ENCODE results near the gene INSL6.

The INSL6 gene

DNA sequence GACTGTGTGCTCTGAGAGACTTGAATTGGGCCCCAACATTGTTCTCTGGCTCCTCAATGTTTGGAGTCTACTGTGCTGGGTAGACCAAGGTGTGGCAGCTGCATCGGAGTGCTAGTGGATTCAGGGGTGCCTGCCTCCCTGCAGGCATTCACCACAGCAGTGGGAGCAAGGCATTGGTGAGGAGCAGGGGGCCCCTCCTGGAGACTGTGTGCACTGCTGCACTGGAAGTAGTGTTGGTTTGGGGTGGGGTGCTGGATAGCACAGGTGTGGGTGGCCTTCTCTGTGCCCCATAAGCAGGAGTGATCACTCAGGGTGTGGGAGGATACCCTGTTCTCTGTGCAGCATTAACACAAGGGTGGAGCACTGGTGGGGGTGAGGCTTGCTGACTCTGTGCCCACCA lies 39.2 kb downstream of the INSL6 start:
- no peak overlapping the region for H3K4me3 ChIP-seq (ENCODE audit: low read depth, low read length)
- no peak for DNase-seq (ENCODE audit: low read depth)
- in situ Hi-C loops (cut with HindIII; ENCODE audit: low sequenced_read_pairs) = no loop called here
- TF ChIP-seq, protein P1, sequence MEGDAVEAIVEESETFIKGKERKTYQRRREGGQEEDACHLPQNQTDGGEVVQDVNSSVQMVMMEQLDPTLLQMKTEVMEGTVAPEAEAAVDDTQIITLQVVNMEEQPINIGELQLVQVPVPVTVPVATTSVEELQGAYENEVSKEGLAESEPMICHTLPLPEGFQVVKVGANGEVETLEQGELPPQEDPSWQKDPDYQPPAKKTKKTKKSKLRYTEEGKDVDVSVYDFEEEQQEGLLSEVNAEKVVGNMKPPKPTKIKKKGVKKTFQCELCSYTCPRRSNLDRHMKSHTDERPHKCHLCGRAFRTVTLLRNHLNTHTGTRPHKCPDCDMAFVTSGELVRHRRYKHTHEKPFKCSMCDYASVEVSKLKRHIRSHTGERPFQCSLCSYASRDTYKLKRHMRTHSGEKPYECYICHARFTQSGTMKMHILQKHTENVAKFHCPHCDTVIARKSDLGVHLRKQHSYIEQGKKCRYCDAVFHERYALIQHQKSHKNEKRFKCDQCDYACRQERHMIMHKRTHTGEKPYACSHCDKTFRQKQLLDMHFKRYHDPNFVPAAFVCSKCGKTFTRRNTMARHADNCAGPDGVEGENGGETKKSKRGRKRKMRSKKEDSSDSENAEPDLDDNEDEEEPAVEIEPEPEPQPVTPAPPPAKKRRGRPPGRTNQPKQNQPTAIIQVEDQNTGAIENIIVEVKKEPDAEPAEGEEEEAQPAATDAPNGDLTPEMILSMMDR (IDR thresholded peaks at IDR 0.05; ENCODE audit: low read depth, low read length, missing control alignments) = no peak

DNA sequence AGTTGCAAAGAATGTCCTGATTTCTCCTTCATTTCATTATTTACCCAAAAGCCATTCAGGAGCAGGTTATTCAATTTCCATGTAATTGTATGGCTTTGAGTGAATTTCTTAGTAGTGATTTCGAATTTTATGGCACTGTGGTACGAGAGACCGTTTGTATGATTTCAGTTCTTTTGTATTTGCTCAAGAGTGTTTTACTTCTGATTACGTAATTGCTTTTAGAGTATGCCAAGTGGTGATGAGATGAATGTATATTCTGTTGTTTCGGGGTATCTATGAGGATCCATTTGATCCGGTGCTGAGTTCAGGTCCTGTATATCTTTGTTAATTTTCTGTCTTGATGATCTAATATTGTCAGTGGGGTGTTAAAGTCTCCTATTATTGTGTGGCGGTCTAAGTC lies 41.2 kb downstream of the INSL6 start:
- DNase-seq (ENCODE audit: low read depth) = no peak
- in situ Hi-C loops (cut with HindIII; ENCODE audit: low sequenced_read_pairs) = no loop called here
- no peak overlapping the region for H3K4me3 ChIP-seq (ENCODE audit: low read depth, low read length)

DNA sequence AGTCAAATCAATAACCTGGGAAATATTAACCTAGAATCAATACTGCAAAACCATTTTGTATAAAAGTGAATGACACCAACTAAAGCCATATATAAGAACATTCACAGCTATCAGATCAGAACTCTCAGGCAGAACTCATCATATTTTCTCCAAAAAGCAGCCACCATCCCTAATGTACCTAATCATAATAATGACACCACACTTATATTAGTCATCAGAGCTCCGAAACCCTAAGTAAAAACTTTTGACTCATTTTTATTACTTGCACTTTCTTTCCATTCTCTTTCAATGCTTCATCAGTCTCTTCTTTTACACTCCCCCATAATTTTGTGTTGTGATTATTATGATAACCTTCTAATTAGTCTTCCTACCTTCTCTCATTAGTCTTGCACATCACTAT lies 45.3 kb downstream of the INSL6 start:
- in situ Hi-C loops (cut with HindIII; ENCODE audit: low sequenced_read_pairs) = no loop called here
- DNase-seq (ENCODE audit: low read depth) = no peak
- no peak overlapping the region for H3K4me3 ChIP-seq (ENCODE audit: low read depth, low read length)
- TF ChIP-seq, protein P1 (IDR thresholded peaks at IDR 0.05; ENCODE audit: low read depth, low read length, missing control alignments) = no peak

More for the DNA sequence above, 41.2 kb downstream of the INSL6 start:
- TF ChIP-seq, protein P1 (IDR thresholded peaks at IDR 0.05; ENCODE audit: low read depth, low read length, missing control alignments) = no peak

DNA sequence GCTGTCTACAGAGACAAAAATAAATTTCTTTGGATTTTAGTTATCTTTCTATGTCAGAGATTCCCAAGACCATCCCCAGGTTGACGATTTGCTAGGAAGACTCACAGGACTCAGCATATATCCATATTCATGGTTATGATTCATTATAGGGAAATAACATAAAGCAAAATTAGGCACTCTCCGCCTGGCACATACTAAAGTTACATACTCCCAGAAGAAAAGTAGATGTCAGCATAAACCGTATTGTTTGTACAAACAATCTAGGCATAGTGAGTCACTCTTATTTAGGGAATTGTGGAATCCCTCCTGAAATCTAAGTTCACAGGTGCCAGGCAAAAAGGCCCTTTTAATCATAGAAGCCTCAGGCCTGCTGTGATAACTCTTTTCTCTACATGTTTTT lies 62.9 kb downstream of the INSL6 start:
- TF ChIP-seq, protein P1 (IDR thresholded peaks at IDR 0.05; ENCODE audit: low read depth, low read length, missing control alignments) = no peak
- no peak for DNase-seq (ENCODE audit: low read depth)
- no peak overlapping the region for H3K4me3 ChIP-seq (ENCODE audit: low read depth, low read length)
- in situ Hi-C loops (cut with HindIII; ENCODE audit: low sequenced_read_pairs) = no loop called here

DNA sequence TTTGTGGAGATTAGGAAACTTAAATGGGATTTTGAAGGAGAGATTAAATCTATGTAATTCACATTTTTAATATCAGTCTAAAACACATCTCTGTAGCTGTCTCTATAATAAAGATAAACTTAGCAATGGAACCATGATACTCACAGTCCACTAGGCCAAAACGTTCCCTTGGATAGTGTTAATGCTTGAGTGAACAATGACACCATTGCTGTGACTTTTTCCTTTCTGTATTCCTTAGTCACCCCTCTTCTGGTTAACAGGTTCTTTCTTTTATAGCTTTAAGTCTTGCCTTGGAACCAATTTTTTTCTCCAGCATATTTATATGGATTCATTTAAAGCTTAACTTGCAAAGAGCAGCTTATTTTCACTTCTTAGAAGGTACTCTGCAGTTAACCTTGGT lies 63.3 kb downstream of the INSL6 start:
- TF ChIP-seq, protein P1 (IDR thresholded peaks at IDR 0.05; ENCODE audit: low read depth, low read length, missing control alignments) = no peak
- H3K4me3 ChIP-seq (ENCODE audit: low read depth, low read length) = no peak overlapping the region
- no peak for DNase-seq (ENCODE audit: low read depth)
- in situ Hi-C loops (cut with HindIII; ENCODE audit: low sequenced_read_pairs) = no loop called here

DNA sequence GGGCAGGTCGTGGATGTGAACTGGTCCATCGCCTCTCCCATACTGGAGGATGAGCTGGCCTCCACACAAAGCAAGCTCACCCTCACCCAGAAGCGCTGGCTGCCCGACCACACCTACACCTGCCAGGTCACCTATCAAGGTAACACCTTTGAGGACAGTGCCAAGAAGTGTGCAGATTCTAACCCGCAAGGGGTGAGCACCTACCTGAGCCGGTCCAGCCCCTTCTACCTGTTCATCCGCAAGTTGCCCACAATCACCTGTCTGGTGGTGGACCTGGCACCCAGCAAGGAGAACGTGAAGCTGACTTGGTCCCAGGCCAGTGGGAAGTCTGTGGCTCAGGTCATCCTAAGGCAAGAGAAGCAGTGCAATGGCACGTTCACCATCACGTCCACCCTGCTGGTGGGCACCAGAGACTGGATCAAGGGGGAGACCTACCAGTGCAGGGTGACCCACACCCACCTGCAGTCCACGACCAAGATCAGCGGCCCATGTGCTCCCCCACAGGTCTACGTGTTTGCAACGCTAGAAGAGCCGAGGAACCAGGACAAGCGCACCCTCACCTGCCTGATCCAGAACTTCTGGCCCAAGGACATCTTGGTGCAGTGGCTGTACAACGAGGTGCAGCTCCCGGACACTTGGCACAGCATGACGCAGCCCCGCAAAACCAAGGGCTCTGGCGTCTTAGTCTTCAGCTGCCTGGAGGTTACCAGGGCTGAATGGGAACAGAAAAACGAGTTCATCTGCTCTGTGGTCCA lies 71.3 kb downstream of the INSL6 start:
- H3K4me3 ChIP-seq (ENCODE audit: low read depth, low read length) = no peak overlapping the region
- TF ChIP-seq, protein P1 (IDR thresholded peaks at IDR 0.05; ENCODE audit: low read depth, low read length, missing control alignments) = no peak
- in situ Hi-C loops (cut with HindIII; ENCODE audit: low sequenced_read_pairs) = no loop called here
- DNase-seq (ENCODE audit: low read depth) = no peak
